H1 (cell line): Measurements from ENCODE around the gene ANKRD40CL.

Experiments used
- CTCF ChIP-seq, 3 experiments: IDR thresholded peaks; 1 replicate in 2 of 3; 2 replicates in 1 of 3; pipeline versions ENCODE4 v1.5.1 to v1.6.1; 2011; ENCODE audit warnings: low read length in 3 of 3, mild to moderate bottlenecking in 3 of 3, inconsistent platforms in 2 of 3, low read depth in 1 of 3, moderate library complexity in 1 of 3; ENCODE audit not compliant: insufficient read depth in 1 of 3; ENCODE audit errors: control extremely low read depth in 1 of 3
- EZH2 ChIP-seq: fragments of 200-600 bp; sonication (generic); IDR thresholded peaks from 2 replicates; pipeline ENCODE4 v1.7.1; 2012; ENCODE audit warnings: low read depth, mild to moderate bottlenecking, moderate library complexity, low read length, inconsistent platforms; ENCODE audit not compliant: severe bottlenecking

DNA sequence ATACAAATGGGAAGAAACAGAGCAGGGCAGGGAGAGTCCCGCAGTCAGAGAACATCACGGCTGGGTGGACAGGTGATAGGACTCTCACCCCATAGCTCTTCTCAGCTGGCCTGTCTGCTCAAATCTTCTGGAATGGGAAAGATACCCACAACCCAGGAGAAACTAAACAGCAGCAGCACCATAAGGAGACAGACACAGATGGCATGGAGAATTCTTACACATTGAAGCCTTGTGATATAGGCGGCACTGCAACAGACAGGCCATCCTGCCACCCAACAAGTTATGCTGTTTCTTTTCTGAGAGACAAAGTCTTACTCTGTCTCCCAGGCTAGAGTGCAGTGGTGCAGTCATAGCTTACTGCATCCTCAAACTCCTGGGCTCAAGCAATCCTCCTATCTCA, 8.6 kb upstream of the ANKRD40CL start:
- TF ChIP-seq CTCF (IDR thresholded peaks at IDR 0.05; ENCODE audit: control extremely low read depth in 1 of 3, insufficient read depth in 1 of 3, low read depth in 1 of 3, low read length in 3 of 3) (no peak), EZH2 (no peak)
